HCT116 (cell line): ENCODE measurements around the gene DHRSX. TPM values are rescaled to one million over a fixed set of nuclear protein-coding genes. Genes with fewer than 3 reads are reported as not detected.

ENCODE experiments used
- ATAC-seq: fragments of 200-7000 bp; cut with Tn5 transposase; 2 replicates; pipeline ENCODE4 v1.9.1; 2020; ENCODE audit warnings: mild to moderate bottlenecking, moderate library complexity
- BruUV-seq: library from RNA; stranded (reverse); fragments of 400-500 nt; replicated peaks from 2 replicates; lab custom pipeline; 2021; lab: Mats Ljungman, UMichigan
- CTCF ChIA-PET: fragments of 300-600 bp; sonication (Branson Sonifier 250); formaldehyde crosslinking; loops from one replicate; lab custom pipeline; 2021; ENCODE audit warnings: antibody characterized with exemption; lab: Charles Lee
- POLR2A ChIA-PET: fragments of 300-600, 350-600 bp; sonication (Branson Sonifier 250); formaldehyde crosslinking; loops from one replicate; lab custom pipeline; 2021; ENCODE audit warnings: antibody characterized with exemption; lab: Charles Lee
- RAD21 ChIA-PET, 2 experiments: fragments of 300-600 bp; sonication (Branson Sonifier 250); formaldehyde crosslinking; loops; one replicate each; lab custom pipeline; 2023; ENCODE audit warnings: low total read pairs in 2 of 2; ENCODE audit not compliant: uncharacterized antibody in 2 of 2, unreplicated experiment in 2 of 2, low non-redundant PET in 1 of 2; lab: Charles Lee
- DNase-seq: peaks from one replicate; pipeline ENCODE4 v3.0.0-alpha.2; 2010; ENCODE audit warnings: low read depth, low spot score
- H2AFZ ChIP-seq: fragments of 200-600 bp; shearing (Covaris generic), sonication (generic); 2 replicates; pipeline ENCODE4 v1.6.1; 2017; ENCODE audit warnings: low read depth, mixed run types, mixed read lengths, antibody characterized with exemption, low read length; ENCODE audit not compliant: poor library complexity, severe bottlenecking
- H3K27ac ChIP-seq: 2 replicates; pipeline ENCODE4 v1.5.1; 2012; ENCODE audit warnings: low read depth, low read length
- H3K27me3 ChIP-seq: fragments of 200-600 bp; sonication (generic); 2 replicates; pipeline ENCODE4 v1.6.1; 2016; ENCODE audit warnings: mixed run types, low read length, mixed read lengths; ENCODE audit not compliant: insufficient read depth
- H3K36me3 ChIP-seq, 2 experiments: fragments of 200-500 bp in 1 of 2; fragments of 200-600 bp in 1 of 2; sonication (Bioruptor generic) in 1 of 2; sonication (generic) in 1 of 2; 2 replicates each; pipeline versions ENCODE4 v1.5.1 to v1.6.1; 2014 to 2016; ENCODE audit warnings: low read length in 2 of 2, inconsistent platforms in 1 of 2, mixed read lengths in 1 of 2, mixed run types in 1 of 2; ENCODE audit not compliant: insufficient read depth in 2 of 2, control insufficient read depth in 1 of 2
- H3K4me1 ChIP-seq, 2 experiments: fragments of 200-600 bp in 1 of 2; sonication (generic) in 1 of 2; 2 replicates each; pipeline versions ENCODE4 v1.5.1 to v1.6.1; 2012 to 2017; ENCODE audit warnings: low read length in 2 of 2, inconsistent platforms in 1 of 2, mild to moderate bottlenecking in 1 of 2, mixed read lengths in 1 of 2, mixed run types in 1 of 2, moderate library complexity in 1 of 2; ENCODE audit not compliant: insufficient read depth in 2 of 2, control insufficient read depth in 1 of 2
- H3K4me2 ChIP-seq: fragments of 200-600 bp; sonication (generic); 2 replicates; pipeline ENCODE4 v1.6.1; 2017; ENCODE audit warnings: mixed run types, low read length, mixed read lengths
- H3K4me3 ChIP-seq, 2 experiments: fragments of 200-600 bp in 1 of 2; sonication (generic) in 1 of 2; replicated peaks in 1 of 2; 2 replicates each; pipeline ENCODE4 v1.5.1; 2011 to 2016; ENCODE audit warnings: low read length in 2 of 2, control low read depth in 1 of 2, low read depth in 1 of 2, mild to moderate bottlenecking in 1 of 2, mixed read lengths in 1 of 2, mixed run types in 1 of 2
- H3K79me2 ChIP-seq: fragments of 200-600 bp; sonication (generic); 2 replicates; pipeline ENCODE4 v1.6.1; 2017; ENCODE audit warnings: mild to moderate bottlenecking, mixed run types, low read length, moderate library complexity, mixed read lengths; ENCODE audit not compliant: insufficient read depth
- H3K9ac ChIP-seq: fragments of 200-600 bp; sonication (generic); 2 replicates; pipeline ENCODE4 v1.6.1; 2016; ENCODE audit warnings: low read length, mixed read lengths
- H3K9me2 ChIP-seq: fragments of 200-600 bp; sonication (generic), shearing (Covaris generic); 2 replicates; pipeline ENCODE4 v1.6.1; 2017; ENCODE audit warnings: mixed run types, mild to moderate bottlenecking, moderate library complexity; ENCODE audit not compliant: insufficient read depth
- H3K9me3 ChIP-seq, 2 experiments: fragments of 200-500 bp in 1 of 2; fragments of 200-600 bp in 1 of 2; sonication (Bioruptor generic) in 1 of 2; sonication (generic) in 1 of 2; 2 replicates each; pipeline ENCODE4 v1.6.1; 2014 to 2017; ENCODE audit warnings: low read length in 2 of 2, mixed read lengths in 2 of 2, inconsistent platforms in 1 of 2, low read depth in 1 of 2, mild to moderate bottlenecking in 1 of 2, mixed run types in 1 of 2, moderate library complexity in 1 of 2; ENCODE audit not compliant: control insufficient read depth in 1 of 2, insufficient read depth in 1 of 2
- H4K20me1 ChIP-seq: fragments of 200-600 bp; sonication (generic), shearing (Covaris generic); 2 replicates; pipeline ENCODE4 v1.6.1; 2017; ENCODE audit warnings: mixed run types, mild to moderate bottlenecking, moderate library complexity; ENCODE audit not compliant: insufficient read depth
- CEBPB ChIP-seq: IDR thresholded peaks from 2 replicates; pipeline ENCODE4 v1.6.1; 2012; ENCODE audit warnings: low read depth
- EZH2 ChIP-seq: fragments of 200-600 bp; sonication (generic); IDR thresholded peaks from 2 replicates; pipeline ENCODE4 v1.6.1; 2017; ENCODE audit warnings: antibody characterized with exemption, mixed run types
- EZH2phosphoT487 ChIP-seq: fragments of 200-600 bp; IDR thresholded peaks from 2 replicates; pipeline ENCODE4 v1.6.1; 2018; ENCODE audit warnings: antibody characterized with exemption, borderline replicate concordance
- FOSL1 ChIP-seq: IDR thresholded peaks from 2 replicates; pipeline ENCODE4 v1.6.1; 2012; ENCODE audit warnings: low read depth
- YY1 ChIP-seq: IDR thresholded peaks from 2 replicates; pipeline ENCODE4 v1.6.1; 2011; ENCODE audit warnings: low read length, low read depth, moderate library complexity, mild to moderate bottlenecking; ENCODE audit not compliant: insufficient replicate concordance; ENCODE audit errors: extremely low read depth
- intact Hi-C: fragments of 100-400 bp; cut with micrococcal nuclease; formaldehyde crosslinking; loops from 2 replicates; pipeline ENCODE4 v1.10.0; 2022
- total RNA-seq: library from RNA; stranded (reverse); gene quantifications from one replicate; pipeline ENCODE4 v1.2.1, GENCODE V29; 2021; ENCODE audit not compliant: unreplicated experiment
- TF ChIP-seq, protein P1 (sequence below): IDR thresholded peaks from 2 replicates; pipeline ENCODE4 v1.6.1; 2012
- TF ChIP-seq, protein P2 (sequence below), 3 experiments: fragments of 200-600 bp in 1 of 3; sonication (generic) in 1 of 3; IDR thresholded peaks in 2 of 3; conservative IDR thresholded peaks in 1 of 3; 2 replicates each; pipeline ENCODE4 v1.5.1; 2012 to 2017; ENCODE audit warnings: low read depth in 2 of 3, low read length in 2 of 3, antibody characterized with exemption in 1 of 3, borderline replicate concordance in 1 of 3, control low read depth in 1 of 3, mild to moderate bottlenecking in 1 of 3, mixed read lengths in 1 of 3, mixed run types in 1 of 3, moderate library complexity in 1 of 3; ENCODE audit not compliant: insufficient read depth in 1 of 3

The DHRSX gene
- total RNA-seq, 1 experiment from 2014 or later, result 11.9 TPM

DNA sequence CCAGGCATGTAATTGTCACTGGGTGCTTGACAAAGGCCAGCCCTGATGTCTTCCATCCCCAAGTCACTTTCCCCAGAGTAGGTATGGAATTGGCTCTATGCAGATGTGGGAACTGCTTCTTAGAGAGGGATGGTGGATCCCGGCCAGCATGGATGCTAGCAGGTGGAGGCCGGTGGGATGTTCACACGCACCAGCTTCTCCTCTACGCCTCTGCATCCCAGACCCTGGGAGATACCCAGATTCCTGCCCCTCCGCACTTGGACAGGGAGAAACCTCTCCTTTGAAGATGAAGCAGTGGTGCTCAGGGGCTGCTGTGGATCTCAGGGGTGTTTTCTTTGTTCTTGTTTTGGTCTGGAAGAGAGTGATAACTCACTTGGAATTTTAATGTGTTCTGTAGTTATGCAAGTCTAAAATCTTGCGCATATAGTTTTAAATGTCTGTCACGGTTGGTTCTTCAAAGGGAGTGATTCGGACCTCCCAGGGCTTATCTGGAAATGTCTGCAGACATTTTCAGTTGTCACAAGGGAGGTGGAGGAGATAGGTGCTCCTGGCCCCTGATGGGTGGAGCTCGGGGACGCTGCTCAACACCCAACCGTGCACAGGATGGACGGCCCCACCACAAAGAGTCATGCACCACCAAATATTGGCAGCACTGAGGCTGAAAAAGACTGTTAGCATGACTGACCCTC lies 308.0 kb downstream of the DHRSX start:
- DNase-seq, result no peak
- H3K27ac ChIP-seq, result no peak overlapping the region
- RAD21 ChIA-PET, result no interaction called here
- no peaks in the 10 kb centered on the region for H3K9me3 ChIP-seq
- no peak for TF ChIP-seq YY1
- TF ChIP-seq EZH2phosphoT487, result no peak
- TF ChIP-seq, protein P1, sequence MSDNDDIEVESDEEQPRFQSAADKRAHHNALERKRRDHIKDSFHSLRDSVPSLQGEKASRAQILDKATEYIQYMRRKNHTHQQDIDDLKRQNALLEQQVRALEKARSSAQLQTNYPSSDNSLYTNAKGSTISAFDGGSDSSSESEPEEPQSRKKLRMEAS, result no peak
- TF ChIP-seq, protein P2, sequence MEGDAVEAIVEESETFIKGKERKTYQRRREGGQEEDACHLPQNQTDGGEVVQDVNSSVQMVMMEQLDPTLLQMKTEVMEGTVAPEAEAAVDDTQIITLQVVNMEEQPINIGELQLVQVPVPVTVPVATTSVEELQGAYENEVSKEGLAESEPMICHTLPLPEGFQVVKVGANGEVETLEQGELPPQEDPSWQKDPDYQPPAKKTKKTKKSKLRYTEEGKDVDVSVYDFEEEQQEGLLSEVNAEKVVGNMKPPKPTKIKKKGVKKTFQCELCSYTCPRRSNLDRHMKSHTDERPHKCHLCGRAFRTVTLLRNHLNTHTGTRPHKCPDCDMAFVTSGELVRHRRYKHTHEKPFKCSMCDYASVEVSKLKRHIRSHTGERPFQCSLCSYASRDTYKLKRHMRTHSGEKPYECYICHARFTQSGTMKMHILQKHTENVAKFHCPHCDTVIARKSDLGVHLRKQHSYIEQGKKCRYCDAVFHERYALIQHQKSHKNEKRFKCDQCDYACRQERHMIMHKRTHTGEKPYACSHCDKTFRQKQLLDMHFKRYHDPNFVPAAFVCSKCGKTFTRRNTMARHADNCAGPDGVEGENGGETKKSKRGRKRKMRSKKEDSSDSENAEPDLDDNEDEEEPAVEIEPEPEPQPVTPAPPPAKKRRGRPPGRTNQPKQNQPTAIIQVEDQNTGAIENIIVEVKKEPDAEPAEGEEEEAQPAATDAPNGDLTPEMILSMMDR (IDR thresholded peaks at IDR 0.05 in 2 of 3, conservative IDR thresholded peaks at IDR 0.05 in 1 of 3; ENCODE audit: borderline replicate concordance in 1 of 3, insufficient read depth in 1 of 3, low read depth in 2 of 3, low read length in 2 of 3), result no peak
- TF ChIP-seq CEBPB, result no peak
- no peak for TF ChIP-seq FOSL1
- TF ChIP-seq EZH2, result no peak
- H3K9me2 ChIP-seq, result no peaks in the 10 kb centered on the region
- intact Hi-C loops, result no loop called here
- H3K36me3 ChIP-seq, result no peaks in the 10 kb centered on the region
- no peak for ATAC-seq
- CTCF ChIA-PET, result no interaction called here
- H2AFZ ChIP-seq, result no peak overlapping the region
- no peak overlapping the region for H3K9ac ChIP-seq
- H3K4me2 ChIP-seq, result no peak overlapping the region
- no TSS peak for BruUV-seq
- H4K20me1 ChIP-seq, result no peaks in the 10 kb centered on the region
- no peak overlapping the region for H3K4me3 ChIP-seq
- POLR2A ChIA-PET, result no interaction called here
- H3K27me3 ChIP-seq, result no peaks in the 10 kb centered on the region
- no peaks in the 10 kb centered on the region for H3K79me2 ChIP-seq
- H3K4me1 ChIP-seq, result peaks cover 12 to 14% of the 10 kb centered on the region in 2 experiments
